Colonic mucosa (tissue), 4 donors: ENCODE results near the gene ALAD. TPM values are rescaled to one million over a fixed set of nuclear protein-coding genes. Genes with fewer than 3 reads are reported as not detected.

Experiments used
- DNase-seq: peaks from one replicate; pipeline ENCODE4 v3.0.0-alpha.2; 2020
- H3K27ac ChIP-seq: fragments of 200-600 bp; one replicate; pipeline ENCODE4 v1.8.0; 2021
- H3K27me3 ChIP-seq: fragments of 200-600 bp; one replicate; pipeline ENCODE4 v1.8.0; 2021
- H3K36me3 ChIP-seq: fragments of 200-600 bp; one replicate; pipeline ENCODE4 v1.8.0; 2021
- H3K4me1 ChIP-seq: fragments of 200-600 bp; one replicate; pipeline ENCODE4 v1.8.0; 2021; ENCODE audit warnings: mild to moderate bottlenecking
- H3K4me3 ChIP-seq: fragments of 200-600 bp; one replicate; pipeline ENCODE4 v1.8.0; 2021
- H3K9ac ChIP-seq, 2 donors: one replicate each; pipeline ENCODE4 v1.7.0; 2013; ENCODE audit warnings: control low read depth in 2 of 2, low read depth in 2 of 2, low read length in 2 of 2
- H3K9me3 ChIP-seq: fragments of 200-600 bp; one replicate; pipeline ENCODE4 v1.8.0; 2021
- intact Hi-C: fragments of 100-400 bp; cut with DNase I; formaldehyde crosslinking; loops from one replicate; pipeline ENCODE4 v1.14.1; 2022
- total RNA-seq, 2 donors: library from RNA; stranded (reverse); fragmentation: NEBNext Ultra II Directional in 1 of 2; extraction: Animal tissue kit (Norgen Biotek cat#: 25700) in 1 of 2; gene quantifications; one replicate each; pipeline ENCODE4 v1.2.1, GENCODE V29; 2021
- TF ChIP-seq, protein P1 (sequence below): fragments of 200-600 bp; IDR thresholded peaks from one replicate; pipeline ENCODE4 v1.8.0; 2022; ENCODE audit warnings: antibody characterized with exemption, mild to moderate bottlenecking
- donor health status: healthy.
- donor health status: DM: no; HTN: no; CAD: no.
- donor health status: DM: no; HTN: no; CAD: no.

ALAD gene
- total RNA-seq, 2 donors from 2014 or later = 50.3 to 51.4 TPM

DNA sequence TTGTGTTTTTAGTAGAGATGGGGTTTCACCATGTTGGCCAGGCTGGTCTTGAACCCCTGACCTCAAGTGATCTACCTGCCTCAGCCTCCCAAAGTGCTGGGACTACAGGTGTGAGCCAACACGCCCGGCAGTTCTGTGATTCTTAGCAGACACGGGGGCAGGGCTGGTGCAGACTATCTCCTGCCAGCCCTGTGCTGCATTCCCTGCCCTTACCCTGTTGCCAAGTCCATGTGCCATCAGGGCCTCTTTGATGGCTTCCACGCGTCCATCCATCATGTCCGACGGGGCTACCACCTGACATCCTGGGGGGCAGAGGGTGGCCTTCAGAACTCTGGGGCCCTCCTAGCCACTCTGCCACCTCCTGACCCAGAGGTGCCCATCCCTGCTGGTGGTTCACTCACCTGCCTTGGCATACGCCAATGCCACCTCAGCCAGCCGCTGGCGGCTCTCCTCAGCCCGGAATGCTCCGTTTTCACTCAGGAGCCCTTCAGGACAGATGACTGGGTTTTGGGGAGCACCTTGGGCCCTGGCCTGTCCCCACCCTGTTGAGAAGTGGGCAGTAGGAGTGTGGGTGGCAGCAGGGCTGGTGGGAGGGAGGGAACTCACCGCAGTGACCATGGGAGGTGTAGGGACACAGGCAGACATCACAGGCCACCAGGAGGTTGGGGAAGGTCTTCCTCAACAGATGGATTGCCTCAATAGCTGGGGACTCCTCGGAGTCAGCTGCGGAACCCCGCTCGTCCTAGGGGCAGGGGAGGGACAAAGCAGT lies 10.7 kb downstream of the ALAD start:
- Histone ChIP-seq H3K4me3 (no peak overlapping the region), H3K36me3 (peaks cover 8% of the 10 kb centered on the region), H3K27me3 (no peaks in the 10 kb centered on the region), H3K4me1 (peaks cover 13% of the 10 kb centered on the region), H3K9ac (no peak overlapping the region), H3K27ac (no peak overlapping the region), H3K9me3 (no peaks in the 10 kb centered on the region)
- no peak for DNase-seq
- TF ChIP-seq, protein P1, sequence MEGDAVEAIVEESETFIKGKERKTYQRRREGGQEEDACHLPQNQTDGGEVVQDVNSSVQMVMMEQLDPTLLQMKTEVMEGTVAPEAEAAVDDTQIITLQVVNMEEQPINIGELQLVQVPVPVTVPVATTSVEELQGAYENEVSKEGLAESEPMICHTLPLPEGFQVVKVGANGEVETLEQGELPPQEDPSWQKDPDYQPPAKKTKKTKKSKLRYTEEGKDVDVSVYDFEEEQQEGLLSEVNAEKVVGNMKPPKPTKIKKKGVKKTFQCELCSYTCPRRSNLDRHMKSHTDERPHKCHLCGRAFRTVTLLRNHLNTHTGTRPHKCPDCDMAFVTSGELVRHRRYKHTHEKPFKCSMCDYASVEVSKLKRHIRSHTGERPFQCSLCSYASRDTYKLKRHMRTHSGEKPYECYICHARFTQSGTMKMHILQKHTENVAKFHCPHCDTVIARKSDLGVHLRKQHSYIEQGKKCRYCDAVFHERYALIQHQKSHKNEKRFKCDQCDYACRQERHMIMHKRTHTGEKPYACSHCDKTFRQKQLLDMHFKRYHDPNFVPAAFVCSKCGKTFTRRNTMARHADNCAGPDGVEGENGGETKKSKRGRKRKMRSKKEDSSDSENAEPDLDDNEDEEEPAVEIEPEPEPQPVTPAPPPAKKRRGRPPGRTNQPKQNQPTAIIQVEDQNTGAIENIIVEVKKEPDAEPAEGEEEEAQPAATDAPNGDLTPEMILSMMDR = no peak
- intact Hi-C loops = no loop called here

DNA sequence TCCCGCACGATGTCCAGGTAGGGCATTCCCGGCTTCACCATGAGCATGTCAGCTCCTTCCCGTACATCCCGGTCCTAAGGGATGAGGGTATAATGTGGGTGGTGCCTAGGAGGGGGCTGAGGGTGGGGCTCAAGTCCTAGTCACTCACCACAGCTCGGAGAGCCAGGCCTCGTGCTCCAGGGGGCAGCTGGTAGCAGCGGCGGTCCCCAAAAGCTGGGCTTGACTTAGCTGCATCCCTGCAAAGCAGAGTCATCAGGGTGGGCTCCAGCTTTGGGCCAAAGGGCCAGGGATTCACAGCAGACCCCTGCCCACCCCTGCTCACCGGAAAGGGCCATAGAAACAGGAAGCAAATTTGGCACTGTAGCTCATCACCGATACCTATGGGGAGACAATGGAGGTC lies 11.6 kb downstream of the ALAD start:
- H3K9me3 ChIP-seq = no peaks in the 10 kb centered on the region
- intact Hi-C loops = no loop called here
- H3K36me3 ChIP-seq = peaks cover 8% of the 10 kb centered on the region
- peak overlapping the region in 1 of 2 donors; percentile 79 for H3K9ac ChIP-seq
- TF ChIP-seq, protein P1 = no peak
- H3K27ac ChIP-seq = no peak overlapping the region
- no peak overlapping the region for H3K4me3 ChIP-seq
- peaks cover 13% of the 10 kb centered on the region for H3K4me1 ChIP-seq
- no peak for DNase-seq
- no peaks in the 10 kb centered on the region for H3K27me3 ChIP-seq

GRCh38 chr9:113388833-113389232 lies 12.3 kb downstream of the ALAD start:
- Histone ChIP-seq H3K27ac (peak overlapping the region; percentile 85), H3K9ac (peak overlapping the region; percentile 8 to 79), H3K27me3 (no peaks in the 10 kb centered on the region), H3K36me3 (peaks cover 8% of the 10 kb centered on the region), H3K9me3 (no peaks in the 10 kb centered on the region), H3K4me3 (no peak overlapping the region), H3K4me1 (peaks cover 13% of the 10 kb centered on the region)
- DNase-seq = peak; percentile 62
- intact Hi-C loops = no loop called here
- TF ChIP-seq, protein P1 = no peak

DNA sequence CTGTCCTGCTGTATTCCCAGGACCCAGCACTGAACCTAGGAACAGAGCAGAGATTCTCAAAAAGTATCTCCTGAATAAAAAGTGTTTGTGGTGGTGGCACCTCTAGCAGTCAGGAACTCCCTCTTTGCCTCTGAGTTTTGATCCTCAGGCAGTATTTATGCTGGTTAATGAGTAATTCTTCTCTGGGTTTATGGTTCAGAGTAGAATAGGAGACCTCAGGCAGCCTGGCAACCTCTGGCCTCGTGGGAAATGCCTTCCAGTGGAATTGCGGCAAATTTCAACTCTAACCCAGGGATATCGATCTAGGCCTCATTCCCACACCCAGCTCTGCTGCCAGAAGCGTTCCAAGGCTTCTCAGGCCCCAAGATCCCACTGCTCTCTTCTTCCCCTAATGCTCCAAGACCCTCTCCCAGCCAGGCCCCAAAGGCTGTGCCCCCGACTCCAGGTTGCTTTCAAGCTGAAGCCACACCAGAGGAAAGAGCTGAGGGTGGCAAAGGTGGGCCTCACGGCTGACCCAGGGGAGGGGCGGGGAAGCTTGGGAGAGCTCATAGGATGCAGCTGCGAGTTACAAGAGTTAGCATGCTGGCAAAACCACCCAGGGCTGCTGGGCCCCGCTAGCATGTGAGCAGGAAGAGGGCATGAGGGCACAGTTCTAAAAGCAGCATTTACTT lies 13.4 kb downstream of the ALAD start:
- Histone ChIP-seq H3K4me1 (peaks cover 13% of the 10 kb centered on the region), H3K9me3 (no peaks in the 10 kb centered on the region), H3K27me3 (no peaks in the 10 kb centered on the region), H3K9ac (peak overlapping the region in 1 of 2 donors; percentile 79), H3K36me3 (peaks cover 8% of the 10 kb centered on the region), H3K27ac (peak overlapping the region; percentile 85), H3K4me3 (no peak overlapping the region)
- peak; percentile 79 for DNase-seq
- TF ChIP-seq, protein P1 = no peak
- intact Hi-C loops = no loop called here

DNA sequence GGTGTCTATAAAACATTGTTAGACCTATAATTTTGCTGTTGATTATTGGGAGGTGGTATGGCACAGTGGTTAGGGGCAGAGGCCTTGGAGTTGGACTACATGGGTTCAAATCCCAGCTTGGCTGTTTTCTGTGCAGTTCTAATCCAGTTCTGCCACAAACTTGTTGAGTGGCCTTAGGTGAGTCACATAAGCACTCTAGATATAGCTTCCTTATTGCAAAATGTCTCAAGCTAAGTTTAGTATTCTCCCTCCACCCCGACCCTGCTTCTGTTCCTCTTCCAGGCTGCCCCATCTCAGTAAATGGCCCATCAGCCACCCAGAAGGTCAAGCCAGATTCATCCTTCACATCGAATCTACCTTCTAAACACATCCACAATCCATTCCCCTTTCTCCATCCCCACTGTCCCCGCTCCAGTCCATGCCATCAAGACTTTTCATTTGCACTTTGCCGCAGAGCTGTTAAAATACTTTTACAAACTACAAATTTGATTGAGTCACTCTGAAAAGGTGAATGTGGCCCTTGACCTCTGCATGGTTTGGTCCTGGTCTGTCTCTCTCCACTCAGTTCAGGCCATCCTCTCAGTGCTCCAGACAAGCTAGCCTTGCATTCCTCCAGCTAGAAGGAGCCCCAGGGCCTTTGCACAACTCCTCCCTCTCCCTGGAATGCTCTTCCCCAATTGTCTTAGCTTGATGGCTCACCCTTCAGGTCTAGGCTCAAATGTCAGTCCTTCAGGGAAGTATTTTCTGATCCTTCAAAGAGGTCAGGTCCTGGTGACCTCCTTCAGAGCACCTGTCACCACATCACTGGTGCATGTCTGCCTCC lies 14.3 kb downstream of the ALAD start:
- peak overlapping the region; percentile 85 for H3K27ac ChIP-seq

More for the DNA sequence above, 14.3 kb downstream of the ALAD start:
- DNase-seq = no peak
- TF ChIP-seq, protein P1 = no peak
- H3K9ac ChIP-seq = peak overlapping the region in 1 of 2 donors; percentile 79
- H3K4me3 ChIP-seq = no peak overlapping the region
- intact Hi-C loops = no loop called here
- H3K4me1 ChIP-seq = peaks cover 13% of the 10 kb centered on the region
- no peaks in the 10 kb centered on the region for H3K9me3 ChIP-seq
- H3K27me3 ChIP-seq = no peaks in the 10 kb centered on the region
- peaks cover 8% of the 10 kb centered on the region for H3K36me3 ChIP-seq
